Neural progenitor cell (in vitro differentiated cells): ENCODE measurements around the gene TADA2B. TPM values are rescaled to one million over a fixed set of nuclear protein-coding genes. Genes with fewer than 3 reads are reported as not detected.

Experiments used
- DNase-seq: peaks from one replicate; pipeline ENCODE4 v3.0.0-alpha.2; 2016; ENCODE audit warnings: low spot score
- H2AFZ ChIP-seq: fragments of 200-600 bp; sonication (generic); replicated peaks from 2 replicates; pipeline ENCODE4 v1.6.1; 2016; ENCODE audit warnings: antibody characterized with exemption
- H3F3A ChIP-seq: fragments of 200-600 bp; sonication (generic); 2 replicates; pipeline ENCODE4 v1.6.1; 2016; ENCODE audit warnings: antibody characterized with exemption, low read depth
- H3K27ac ChIP-seq: fragments of 200-600 bp; sonication (generic); 2 replicates; pipeline ENCODE4 v1.5.1; 2016; ENCODE audit warnings: mild to moderate bottlenecking
- H3K27me3 ChIP-seq: fragments of 200-600 bp; sonication (generic); 2 replicates; pipeline ENCODE4 v1.6.1; 2016; ENCODE audit warnings: mild to moderate bottlenecking, moderate library complexity
- H3K36me3 ChIP-seq: fragments of 200-600 bp; sonication (generic); 2 replicates; pipeline ENCODE4 v1.5.1; 2016
- H3K4me1 ChIP-seq: fragments of 200-600 bp; sonication (generic); 2 replicates; pipeline ENCODE4 v1.6.1; 2016; ENCODE audit warnings: mixed run types
- H3K4me2 ChIP-seq: fragments of 200-600 bp; sonication (generic); 2 replicates; pipeline ENCODE4 v1.6.1; 2016
- H3K4me3 ChIP-seq: fragments of 200-600 bp; sonication (generic); 2 replicates; pipeline ENCODE4 v1.5.1; 2016
- H3K79me2 ChIP-seq: fragments of 200-600 bp; sonication (generic); 2 replicates; pipeline ENCODE4 v1.6.1; 2016; ENCODE audit warnings: low read depth
- H3K9ac ChIP-seq: fragments of 200-600 bp; sonication (generic); 2 replicates; pipeline ENCODE4 v1.6.1; 2016
- H3K9me3 ChIP-seq: fragments of 200-600 bp; sonication (generic); 2 replicates; pipeline ENCODE4 v1.5.1; 2016; ENCODE audit warnings: low read depth
- H4K20me1 ChIP-seq: fragments of 200-600 bp; sonication (generic); 2 replicates; pipeline ENCODE4 v1.6.1; 2016; ENCODE audit warnings: low read depth
- H3K27ac Mint-ChIP-seq: 3 replicates; pipeline ENCODE4 v1.8.0; 2021; ENCODE audit warnings: mixed read lengths
- H3K27me3 Mint-ChIP-seq: 2 replicates; pipeline ENCODE4 v1.8.0; 2022; ENCODE audit warnings: low read depth, mild to moderate bottlenecking, inconsistent platforms, moderate library complexity, mixed read lengths; ENCODE audit not compliant: insufficient read depth
- H3K36me3 Mint-ChIP-seq: 3 replicates; pipeline ENCODE4 v1.8.0; 2021; ENCODE audit warnings: mixed read lengths
- H3K4me1 Mint-ChIP-seq: 3 replicates; pipeline ENCODE4 v1.8.0; 2021; ENCODE audit warnings: mixed read lengths
- H3K4me3 Mint-ChIP-seq: 3 replicates; pipeline ENCODE4 v1.8.0; 2021; ENCODE audit warnings: mild to moderate bottlenecking, moderate library complexity, mixed read lengths
- H3K9me3 Mint-ChIP-seq: 3 replicates; pipeline ENCODE4 v1.8.0; 2020; ENCODE audit warnings: mixed read lengths
- EZH2 ChIP-seq: fragments of 200-600 bp; sonication (generic); IDR thresholded peaks from 2 replicates; pipeline ENCODE4 v1.6.1; 2017; ENCODE audit warnings: antibody characterized with exemption, mild to moderate bottlenecking, moderate library complexity
- EZH2phosphoT487 ChIP-seq: fragments of 200-600 bp; sonication (generic); IDR thresholded peaks from 2 replicates; pipeline ENCODE4 v1.6.1; 2017; ENCODE audit warnings: antibody characterized with exemption
- total RNA-seq: library from RNA; depleted of rRNA; stranded (reverse); fragments of >200 nt; gene quantifications from 2 replicates; pipeline ENCODE4 v1.2.3, GENCODE V29; 2015; ENCODE audit warnings: low replicate concordance
- TF ChIP-seq, protein P1 (sequence below): fragments of 200-600 bp; sonication (generic); IDR thresholded peaks from 2 replicates; pipeline ENCODE4 v1.5.1; 2017; ENCODE audit warnings: antibody characterized with exemption, mild to moderate bottlenecking

Gene TADA2B
- total RNA-seq, 1 donor from 2014 or later = 12.6 TPM

DNA sequence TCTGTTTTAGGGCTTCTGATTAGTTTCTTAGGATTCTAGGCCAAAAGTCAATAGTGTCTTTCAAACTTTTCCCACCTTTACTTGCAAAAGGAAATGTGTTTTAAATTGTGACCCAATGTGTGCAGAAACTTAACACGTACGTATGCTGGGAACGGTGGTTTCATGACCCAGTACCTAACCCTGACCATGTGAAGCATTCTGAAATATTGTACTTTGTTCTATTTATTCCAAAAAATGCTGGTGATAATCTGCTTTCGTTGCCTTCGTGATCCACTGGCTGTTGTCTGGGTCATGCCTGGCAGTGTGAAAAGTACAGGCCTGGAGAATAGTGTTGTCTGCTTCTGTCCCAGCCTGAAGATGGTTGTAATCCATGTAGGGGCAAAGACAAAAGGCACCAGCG is 26.7 kb upstream of the TADA2B start:
- no peak for TF ChIP-seq EZH2phosphoT487
- TF ChIP-seq EZH2 = no peak
- TF ChIP-seq, protein P1, sequence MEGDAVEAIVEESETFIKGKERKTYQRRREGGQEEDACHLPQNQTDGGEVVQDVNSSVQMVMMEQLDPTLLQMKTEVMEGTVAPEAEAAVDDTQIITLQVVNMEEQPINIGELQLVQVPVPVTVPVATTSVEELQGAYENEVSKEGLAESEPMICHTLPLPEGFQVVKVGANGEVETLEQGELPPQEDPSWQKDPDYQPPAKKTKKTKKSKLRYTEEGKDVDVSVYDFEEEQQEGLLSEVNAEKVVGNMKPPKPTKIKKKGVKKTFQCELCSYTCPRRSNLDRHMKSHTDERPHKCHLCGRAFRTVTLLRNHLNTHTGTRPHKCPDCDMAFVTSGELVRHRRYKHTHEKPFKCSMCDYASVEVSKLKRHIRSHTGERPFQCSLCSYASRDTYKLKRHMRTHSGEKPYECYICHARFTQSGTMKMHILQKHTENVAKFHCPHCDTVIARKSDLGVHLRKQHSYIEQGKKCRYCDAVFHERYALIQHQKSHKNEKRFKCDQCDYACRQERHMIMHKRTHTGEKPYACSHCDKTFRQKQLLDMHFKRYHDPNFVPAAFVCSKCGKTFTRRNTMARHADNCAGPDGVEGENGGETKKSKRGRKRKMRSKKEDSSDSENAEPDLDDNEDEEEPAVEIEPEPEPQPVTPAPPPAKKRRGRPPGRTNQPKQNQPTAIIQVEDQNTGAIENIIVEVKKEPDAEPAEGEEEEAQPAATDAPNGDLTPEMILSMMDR = no peak
- no peak overlapping the region for H3K9ac ChIP-seq
- peaks cover 14% of the 10 kb centered on the region for H4K20me1 ChIP-seq
- DNase-seq = no peak
- H3K9me3 ChIP-seq = no peaks in the 10 kb centered on the region
- Mint-ChIP-seq H3K27ac (no peak overlapping the region), H3K36me3 (peaks cover 39% of the 10 kb centered on the region), H3K9me3 (no peaks in the 10 kb centered on the region), H3K4me3 (no peak overlapping the region), H3K4me1 (peaks cover 11% of the 10 kb centered on the region), H3K27me3 (peaks cover 2% of the 10 kb centered on the region)
- no peaks in the 10 kb centered on the region for H3F3A ChIP-seq
- H2AFZ ChIP-seq = no peak overlapping the region
- no peaks in the 10 kb centered on the region for H3K27me3 ChIP-seq
- peaks cover 8% of the 10 kb centered on the region for H3K4me1 ChIP-seq
- no peak overlapping the region for H3K27ac ChIP-seq
- H3K79me2 ChIP-seq = no peaks in the 10 kb centered on the region
- no peak overlapping the region for H3K4me3 ChIP-seq
- no peak overlapping the region for H3K4me2 ChIP-seq
- H3K36me3 ChIP-seq = no peaks in the 10 kb centered on the region

DNA sequence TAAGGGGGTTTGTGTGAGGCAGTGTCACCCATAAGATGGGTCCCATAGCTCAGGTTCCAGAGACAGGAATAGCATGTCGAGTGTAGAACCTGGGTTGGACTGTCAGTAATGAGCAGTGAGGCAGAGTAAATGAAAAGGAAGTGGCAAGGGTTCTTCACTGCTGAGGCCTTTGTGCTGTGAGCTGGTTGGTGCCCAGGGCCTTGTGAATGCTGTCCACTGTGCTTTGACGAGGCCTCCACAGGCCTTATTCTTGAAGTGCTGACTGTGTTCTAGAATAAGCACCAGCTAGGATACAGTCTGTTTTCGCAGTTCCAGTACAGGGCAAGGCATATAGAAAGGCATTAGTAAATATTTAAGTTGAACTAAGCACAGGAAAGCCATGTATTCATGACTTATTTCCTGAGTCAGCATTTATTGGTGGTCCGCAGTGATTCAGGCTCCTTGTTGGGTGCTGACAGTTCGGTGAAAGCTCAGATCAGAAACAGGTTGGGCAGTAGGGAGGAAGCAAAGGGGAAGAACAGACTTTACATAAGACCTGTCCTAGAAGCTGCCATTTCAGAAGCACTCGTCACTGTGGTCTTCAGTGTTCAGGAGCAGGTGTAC is 25.6 kb upstream of the TADA2B start:
- H3K36me3 ChIP-seq = no peaks in the 10 kb centered on the region

DNA sequence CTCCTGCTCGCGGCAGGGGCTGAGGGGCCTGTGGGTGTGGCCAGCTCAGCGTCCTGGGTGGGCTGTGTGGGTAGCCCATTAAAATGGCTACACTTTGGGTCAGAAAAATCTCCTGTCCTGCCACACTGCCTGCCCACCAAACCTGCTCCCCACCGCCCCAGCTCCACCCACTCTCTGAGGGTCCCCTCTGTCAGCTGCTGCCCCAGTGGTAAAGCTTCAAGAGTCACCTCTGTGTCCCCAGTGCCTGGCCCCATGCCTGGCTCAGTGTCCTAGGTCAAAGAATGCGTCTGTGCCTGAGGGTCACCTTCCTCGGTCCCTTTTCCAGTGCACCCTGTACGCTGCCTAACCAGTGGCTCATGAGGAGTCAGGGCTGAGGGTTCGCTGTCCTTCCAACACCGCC is 24.9 kb upstream of the TADA2B start:
- TF ChIP-seq, protein P1 = no peak
- TF ChIP-seq EZH2phosphoT487 (no peak), EZH2 (no peak)
- H3K9me3 Mint-ChIP-seq = no peaks in the 10 kb centered on the region
- peak overlapping the region; percentile 21 for H3K27ac Mint-ChIP-seq
- no peak overlapping the region for H3K4me3 Mint-ChIP-seq
- Histone ChIP-seq H3K4me2 (no peak overlapping the region), H3F3A (no peaks in the 10 kb centered on the region), H2AFZ (no peak overlapping the region), H3K9ac (no peak overlapping the region), H3K36me3 (no peaks in the 10 kb centered on the region), H3K9me3 (no peaks in the 10 kb centered on the region), H3K27me3 (no peaks in the 10 kb centered on the region), H3K27ac (no peak overlapping the region), H4K20me1 (peaks cover 14% of the 10 kb centered on the region), H3K79me2 (no peaks in the 10 kb centered on the region), H3K4me1 (peaks cover 8% of the 10 kb centered on the region), H3K4me3 (no peak overlapping the region)
- peaks cover 19% of the 10 kb centered on the region for H3K4me1 Mint-ChIP-seq
- peaks cover 2% of the 10 kb centered on the region for H3K27me3 Mint-ChIP-seq
- H3K36me3 Mint-ChIP-seq = peaks cover 33% of the 10 kb centered on the region
- DNase-seq = no peak

More for the DNA sequence above, 25.6 kb upstream of the TADA2B start:
- H3K27me3 ChIP-seq = no peaks in the 10 kb centered on the region
- no peak overlapping the region for H3K27ac ChIP-seq
- Mint-ChIP-seq H3K36me3 (peaks cover 39% of the 10 kb centered on the region), H3K9me3 (no peaks in the 10 kb centered on the region), H3K27ac (no peak overlapping the region), H3K4me1 (peaks cover 19% of the 10 kb centered on the region), H3K27me3 (peaks cover 2% of the 10 kb centered on the region), H3K4me3 (no peak overlapping the region)
- no peak overlapping the region for H2AFZ ChIP-seq
- H3K9me3 ChIP-seq = no peaks in the 10 kb centered on the region
- no peak overlapping the region for H3K4me3 ChIP-seq
- TF ChIP-seq EZH2 = no peak
- TF ChIP-seq EZH2phosphoT487 = no peak
- TF ChIP-seq, protein P1 = no peak
- peaks cover 8% of the 10 kb centered on the region for H3K4me1 ChIP-seq
- DNase-seq = no peak
- no peaks in the 10 kb centered on the region for H3K79me2 ChIP-seq
- no peak overlapping the region for H3K9ac ChIP-seq
- H3K4me2 ChIP-seq = no peak overlapping the region
- no peaks in the 10 kb centered on the region for H3F3A ChIP-seq
- H4K20me1 ChIP-seq = peaks cover 14% of the 10 kb centered on the region
